WTC11 (cell line): Measurements from ENCODE around the gene AP5M1.

ENCODE experiments used
- ARID4B ChIP-seq: sonication (generic); formaldehyde crosslinking; IDR thresholded peaks from 2 replicates; pipeline ENCODE4 v1.8.0; 2023; ENCODE audit warnings: missing genetic modification reagents, mild to moderate bottlenecking, borderline replicate concordance
- ATF2 ChIP-seq: sonication (generic); formaldehyde crosslinking; IDR thresholded peaks from 2 replicates; pipeline ENCODE4 v1.8.1; 2022; ENCODE audit warnings: low read depth, missing genetic modification reagents, borderline replicate concordance
- ATF3 ChIP-seq: sonication (generic); formaldehyde crosslinking; conservative IDR thresholded peaks from 2 replicates; pipeline ENCODE4 v1.8.1; 2022; ENCODE audit warnings: mild to moderate bottlenecking, missing genetic modification reagents
- CTCF ChIP-seq: fragments of 200-600 bp; IDR thresholded peaks from 2 replicates; pipeline ENCODE4 v1.8.0; 2022; ENCODE audit warnings: antibody characterized with exemption
- TEAD4 ChIP-seq: sonication (generic); formaldehyde crosslinking; IDR thresholded peaks from 2 replicates; pipeline ENCODE4 v1.8.0; 2022; ENCODE audit warnings: mild to moderate bottlenecking, missing genetic modification reagents

- TF ChIP-seq ARID4B (CRISPR knock-in tag) (no peak), CTCF (no peak), TEAD4 (no peak), ATF3 (no peak), ATF2 (no peak)
These were observed 55.0 kb downstream of the AP5M1 start for GRCh38 chr14:57323721-57324120.
